CD4-positive, alpha-beta T cell treated with Interleukin-15 for 4 hours (primary cell): ENCODE data around the gene SKAP1.

ENCODE experiments used
- DNase-seq: peaks from one replicate; pipeline ENCODE4 v3.0.0-alpha.2; 2020; ENCODE audit warnings: low spot score

The SKAP1 gene

DNA sequence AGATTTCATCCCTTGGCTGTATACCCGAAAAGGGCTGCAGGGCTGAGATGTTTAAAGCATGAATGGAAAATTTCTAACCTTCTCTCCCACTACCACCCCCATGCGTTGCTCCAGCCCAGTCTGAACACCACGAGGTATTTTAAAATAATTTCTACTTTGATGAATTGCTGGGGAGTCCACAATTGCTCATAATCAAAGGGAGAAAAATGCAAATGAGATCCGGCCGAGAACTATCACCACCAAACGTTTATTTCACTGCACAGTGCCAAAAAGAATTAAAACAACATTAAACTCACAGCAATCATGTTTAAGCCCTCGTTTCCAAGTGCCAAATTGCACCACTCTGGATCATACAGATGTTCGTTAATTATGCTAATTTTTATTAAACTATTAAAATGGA lies 285.8 kb downstream of the SKAP1 start:
- no peak for DNase-seq

- no peak for DNase-seq
These were observed 286.4 kb downstream of the SKAP1 start for GRCh38 chr17:48143629-48144028.

GRCh38 chr17:48139944-48140343 lies 290.1 kb downstream of the SKAP1 start:
- DNase-seq = no peak

DNA sequence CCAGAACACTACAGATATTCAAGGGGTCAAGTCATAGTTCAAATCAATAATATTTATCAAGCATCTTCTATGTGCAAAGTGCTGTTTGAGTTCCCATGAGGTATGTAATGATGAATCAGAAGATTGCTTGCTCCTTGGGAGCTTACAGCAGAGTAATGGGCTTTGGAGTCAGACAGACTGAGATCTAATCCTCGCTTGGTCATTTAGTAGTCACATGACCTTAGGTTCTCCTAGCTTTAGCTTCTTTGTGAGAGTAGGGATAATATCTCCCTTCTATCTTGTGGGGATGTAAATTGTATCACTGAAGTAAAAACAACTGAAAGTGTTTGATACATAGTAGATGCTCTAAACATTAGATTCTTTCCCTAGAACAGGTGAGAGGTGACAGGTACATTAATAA lies 292.4 kb downstream of the SKAP1 start:
- no peak for DNase-seq

- DNase-seq = no peak
These were observed 295.0 kb downstream of the SKAP1 start for GRCh38 chr17:48134912-48135480.

GRCh38 chr17:48132385-48132784 lies 297.6 kb downstream of the SKAP1 start:
- DNase-seq = no peak

DNA sequence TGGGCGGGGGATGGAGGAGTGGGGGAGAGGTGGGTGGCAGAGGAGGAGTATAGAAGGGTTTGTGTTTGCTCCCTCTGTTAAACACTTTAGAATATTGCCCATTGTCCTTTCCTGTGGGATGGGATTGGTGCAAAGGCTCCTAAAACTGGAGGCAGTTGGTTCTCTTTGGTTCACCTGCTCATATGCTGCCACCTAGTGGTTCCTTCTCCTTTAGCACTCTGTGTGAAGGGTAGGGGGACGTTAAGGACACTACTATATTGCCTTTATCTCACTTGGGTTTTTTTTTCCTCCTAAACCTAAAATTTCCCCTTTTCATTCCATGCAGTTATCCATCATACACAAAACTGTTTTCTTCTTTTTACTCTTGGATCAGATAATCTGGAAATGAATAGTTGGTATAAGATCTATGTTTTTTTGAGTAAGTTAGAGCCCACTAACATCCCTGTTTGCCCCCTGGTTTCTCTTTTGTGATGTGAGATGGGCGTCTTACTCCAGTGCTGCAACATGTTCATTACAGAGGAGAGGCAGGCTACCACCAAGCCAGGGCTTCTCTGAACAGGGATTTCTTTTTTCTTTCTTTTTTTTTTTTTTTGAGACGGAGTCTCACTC lies 298.7 kb downstream of the SKAP1 start:
- peak; percentile 65 for DNase-seq

GRCh38 chr17:48129981-48130380 lies 300.0 kb downstream of the SKAP1 start:
- no peak for DNase-seq

GRCh38 chr17:48128400-48128799 lies 301.6 kb downstream of the SKAP1 start:
- no peak for DNase-seq

- no peak for DNase-seq
These were observed 302.5 kb downstream of the SKAP1 start for GRCh38 chr17:48127371-48128051.

- DNase-seq = no peak
These were observed 303.5 kb downstream of the SKAP1 start for GRCh38 chr17:48126532-48126850.

DNA sequence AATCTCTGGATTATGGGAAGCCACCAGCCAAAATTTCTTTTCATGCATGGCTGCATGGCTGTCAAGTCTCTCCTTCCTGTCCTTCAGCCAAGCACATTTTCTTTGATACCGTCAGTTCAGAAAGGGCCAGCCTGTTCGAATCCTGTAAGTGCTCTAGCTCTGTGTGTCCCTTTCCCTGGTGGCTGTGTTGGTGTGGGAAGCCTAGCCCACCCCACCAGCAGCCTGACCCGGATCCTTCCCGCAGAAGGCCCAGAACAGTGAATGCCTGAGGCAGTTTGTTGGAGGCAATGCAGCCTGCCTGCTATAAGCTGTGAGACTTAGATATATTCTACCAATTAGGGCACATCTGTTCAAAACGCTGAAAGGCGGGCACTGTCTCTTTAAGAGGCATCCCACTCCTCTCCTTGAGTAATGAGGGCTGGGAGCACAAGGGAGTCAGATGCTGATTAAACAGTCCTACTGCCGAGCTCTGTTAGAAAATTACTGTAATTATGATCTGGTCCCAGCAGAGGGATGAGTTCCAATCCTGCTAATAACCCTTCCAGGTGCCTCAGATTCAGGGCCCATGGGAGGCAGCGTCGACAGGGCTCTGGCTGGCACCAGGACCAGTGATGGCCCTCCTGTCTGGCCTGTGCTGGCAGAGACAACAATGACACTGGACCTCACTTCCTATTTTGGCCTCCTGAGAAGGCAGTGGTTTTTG lies 304.0 kb downstream of the SKAP1 start:
- no peak for DNase-seq

- DNase-seq = no peak
These were observed 306.1 kb downstream of the SKAP1 start for GRCh38 chr17:48123776-48124388.

- no peak for DNase-seq
These were observed 306.9 kb downstream of the SKAP1 start for GRCh38 chr17:48123111-48123510.

GRCh38 chr17:48122665-48123045 lies 307.4 kb downstream of the SKAP1 start:
- DNase-seq = no peak

- DNase-seq = no peak
These were observed 307.9 kb downstream of the SKAP1 start for GRCh38 chr17:48121923-48122664.

GRCh38 chr17:48113201-48113676 lies 316.8 kb downstream of the SKAP1 start:
- peak; percentile 56 for DNase-seq

DNA sequence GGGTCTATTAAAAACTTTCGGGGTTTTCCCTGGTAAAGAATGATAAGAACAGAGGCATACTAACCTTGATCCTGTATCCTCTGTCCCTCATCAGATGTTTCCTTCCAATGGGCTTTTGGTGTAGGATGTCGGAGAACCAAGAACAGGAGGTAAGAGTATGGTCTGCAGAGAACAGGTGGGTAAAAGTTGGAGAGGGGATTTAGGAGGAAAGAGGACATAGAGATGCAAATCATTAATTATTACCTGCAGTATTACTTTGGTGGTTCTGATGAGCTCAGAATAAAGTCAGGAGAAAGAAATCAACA lies 318.1 kb downstream of the SKAP1 start:
- no peak for DNase-seq

DNA sequence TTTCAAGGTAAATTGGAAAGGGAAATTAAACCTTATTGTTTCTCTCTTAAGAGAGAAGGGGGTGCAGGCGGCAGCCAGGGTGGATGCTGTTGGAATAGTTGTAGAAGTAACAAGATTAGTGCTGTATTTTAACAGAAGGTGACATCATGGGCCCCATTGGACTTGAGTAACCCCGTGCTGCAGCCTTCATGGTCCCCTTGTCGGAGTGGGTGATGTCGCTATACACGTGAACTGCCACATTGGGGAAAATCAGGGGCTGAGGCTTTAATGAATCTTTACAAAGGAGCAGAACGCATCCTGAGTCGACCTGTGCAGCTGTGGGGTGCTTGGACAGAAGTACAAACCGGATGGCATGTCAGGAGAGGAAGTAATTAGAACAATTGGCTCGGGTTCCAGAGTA lies 319.3 kb downstream of the SKAP1 start:
- DNase-seq = no peak

DNA sequence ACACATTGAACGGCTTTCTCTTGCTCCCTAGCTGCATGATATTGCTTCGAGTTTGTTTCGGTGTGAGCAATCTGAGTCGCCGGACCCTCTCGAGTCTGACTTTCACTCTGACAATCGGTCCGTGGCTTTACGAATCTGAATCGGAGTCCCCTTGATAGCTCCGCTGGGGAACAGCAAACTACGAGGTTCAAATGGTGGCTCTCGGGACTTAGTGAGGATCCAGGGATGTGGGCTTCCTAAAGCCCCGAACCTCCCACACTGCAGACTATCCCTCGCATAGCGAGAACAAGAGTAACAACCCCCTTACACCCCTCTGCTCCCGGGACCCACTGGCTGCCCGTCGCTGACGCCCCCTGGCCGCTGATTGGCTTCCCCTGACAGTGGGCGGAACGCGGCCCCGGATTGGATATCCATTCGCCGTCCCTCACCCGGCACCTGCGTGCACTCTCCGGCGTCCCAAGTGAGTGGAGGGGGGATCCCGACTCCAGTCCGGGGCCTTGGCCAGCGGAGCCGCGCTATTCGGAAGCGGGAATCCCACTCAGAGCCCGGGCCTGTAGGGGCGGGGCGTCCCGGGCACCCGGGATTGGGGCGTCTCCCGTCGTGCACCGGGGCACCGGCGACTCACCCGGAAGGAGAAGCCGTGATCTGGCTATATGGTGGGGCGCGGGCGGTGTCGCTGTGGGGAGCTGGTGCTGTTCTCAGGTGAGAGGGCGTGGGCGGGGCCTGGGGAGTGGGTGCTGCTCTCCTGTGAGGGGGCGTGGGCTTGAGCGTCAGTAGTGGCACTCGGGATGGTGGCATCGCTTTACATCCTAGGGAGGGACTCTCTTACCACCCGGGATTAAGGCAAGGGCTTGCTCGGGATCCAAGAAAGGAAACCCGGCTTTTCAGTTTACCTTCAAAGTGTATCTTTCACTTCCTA lies 322.6 kb downstream of the SKAP1 start, which contains the start of gene SNX11:
TSS of gene SNX11 (plus strand) at position 630 of the 919 bp plus-strand sequence. CDS start 4,278 bp downstream, outside the sequence.
- DNase-seq = peak; percentile 91

DNA sequence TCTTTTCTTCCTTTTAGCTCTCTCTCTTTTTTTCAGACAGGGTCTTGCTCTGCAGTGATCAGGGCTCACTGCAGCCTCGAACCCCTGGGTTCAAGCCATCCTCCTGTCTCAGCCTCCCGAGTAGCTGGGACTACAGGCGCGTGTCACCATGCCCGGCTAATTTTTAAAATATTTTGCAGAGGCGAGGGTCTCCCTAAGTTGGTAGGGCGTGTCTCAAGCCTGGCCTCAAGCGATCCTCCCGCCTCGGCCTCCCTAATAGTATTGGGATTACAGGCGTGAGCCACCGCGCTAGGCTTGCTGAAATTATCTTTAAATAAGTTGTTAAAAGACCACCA lies 323.2 kb downstream of the SKAP1 start:
- DNase-seq = no peak
